HG02870 (cell line): Measurements from ENCODE around the gene ADK.

ENCODE experiments used
- ATAC-seq: cut with Tn5 transposase; IDR thresholded peaks from one replicate; pipeline ENCODE4 v1.9.1; 2021; ENCODE audit warnings: mild to moderate bottlenecking, moderate library complexity; ENCODE audit not compliant: unreplicated experiment

The ADK gene

DNA sequence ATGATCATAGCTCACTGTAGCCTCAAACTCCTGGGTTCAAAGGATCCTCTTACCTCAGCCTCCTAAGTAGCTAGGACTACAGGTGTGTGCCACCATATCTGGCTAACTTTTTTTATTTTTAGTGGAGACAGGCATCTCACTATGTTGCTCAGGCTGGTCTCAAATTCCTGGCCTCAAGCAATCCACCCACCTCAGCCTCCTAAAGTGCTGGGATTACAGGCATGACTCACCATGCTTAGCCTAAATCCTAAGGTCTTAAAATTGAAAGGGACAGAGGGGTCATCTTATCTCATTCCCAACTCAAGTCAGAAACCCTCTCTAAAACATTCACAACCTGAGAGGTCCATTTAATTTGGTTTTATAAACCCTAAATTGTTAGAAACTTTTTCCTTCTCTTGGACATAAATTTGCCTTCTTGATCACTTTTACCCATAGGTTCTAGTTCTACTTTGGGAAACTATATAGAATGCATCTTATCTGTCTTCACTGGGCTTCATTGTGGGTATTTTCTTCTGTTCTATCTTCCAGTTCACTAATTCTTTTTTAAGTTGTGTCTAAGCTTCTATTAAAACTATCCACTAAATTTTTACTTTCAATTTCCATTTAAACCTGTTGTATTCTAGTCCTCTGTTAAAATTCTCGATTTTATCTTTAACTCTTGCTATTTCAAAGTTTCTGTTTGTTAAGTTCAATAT is 492.0 kb downstream of the ADK start:
- ATAC-seq: no peak

- ATAC-seq: no peak
These were observed 492.6 kb downstream of the ADK start for GRCh38 chr10:74643596-74643975.

- no peak for ATAC-seq
These were observed 493.7 kb downstream of the ADK start for GRCh38 chr10:74644738-74645137.

- ATAC-seq: no peak
These were observed 494.7 kb downstream of the ADK start for GRCh38 chr10:74645692-74646091.

DNA sequence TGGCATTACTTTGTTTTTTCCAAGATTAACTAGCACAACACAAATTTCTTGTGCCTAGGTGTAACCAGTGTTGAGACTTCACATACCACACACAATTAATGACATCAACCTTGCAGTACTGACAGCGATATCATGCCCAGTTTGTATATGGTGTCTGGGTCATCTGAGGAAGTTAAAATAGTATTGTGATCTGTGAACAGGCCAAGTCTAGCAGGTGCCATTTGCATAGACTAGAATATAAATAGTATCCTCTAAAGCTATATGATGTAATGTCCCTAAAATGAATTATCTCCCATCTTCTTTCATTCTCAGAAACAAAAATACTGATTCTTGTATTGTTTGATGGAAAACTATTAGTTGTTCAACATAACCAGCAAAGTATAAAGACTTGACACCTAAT is 499.6 kb downstream of the ADK start:
- no peak for ATAC-seq

- no peak for ATAC-seq
These were observed 500.5 kb downstream of the ADK start for GRCh38 chr10:74651565-74651964.

- no peak for ATAC-seq
These were observed 501.6 kb downstream of the ADK start for GRCh38 chr10:74652664-74653063.

DNA sequence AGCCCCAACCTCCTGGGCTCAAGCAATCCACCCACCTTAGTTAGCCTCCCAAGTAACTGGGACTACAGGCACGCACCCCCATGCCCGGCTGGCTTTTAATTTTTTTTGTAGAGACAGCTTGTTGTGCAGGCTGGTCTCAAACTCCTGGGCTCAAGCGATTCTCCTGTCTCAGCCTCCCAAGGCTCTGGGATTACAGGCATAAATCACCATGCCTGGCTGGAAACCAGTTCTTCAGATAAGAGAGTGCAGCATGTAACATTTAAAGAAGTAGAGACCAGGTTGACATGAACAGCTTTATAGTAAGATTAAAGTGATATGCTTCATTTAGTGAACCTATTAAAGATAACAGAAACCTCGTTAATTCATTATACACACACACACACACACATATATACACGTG is 507.5 kb downstream of the ADK start:
- ATAC-seq: no peak

DNA sequence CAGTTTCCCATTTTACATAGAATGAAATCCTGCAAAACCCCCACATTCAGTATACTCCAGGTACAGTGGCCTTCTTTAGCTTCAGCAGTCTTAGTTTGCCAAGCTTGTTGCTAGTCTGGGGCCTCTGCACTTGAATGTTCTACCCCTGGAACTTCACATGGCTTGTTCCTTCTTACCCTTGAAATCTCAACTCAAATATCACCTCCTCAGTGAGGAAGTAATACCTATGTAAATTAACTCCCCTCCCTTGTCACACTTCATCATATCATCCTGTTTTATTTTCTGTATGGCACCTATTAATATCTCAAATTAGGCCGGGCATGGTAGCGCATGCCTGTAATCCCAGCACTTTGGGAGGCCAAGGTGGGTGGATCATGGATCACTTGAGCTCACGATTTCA is 511.6 kb downstream of the ADK start:
- no peak for ATAC-seq

GRCh38 chr10:74669210-74669609 is 518.2 kb downstream of the ADK start:
- ATAC-seq: no peak

- no peak for ATAC-seq
These were observed 520.7 kb downstream of the ADK start for GRCh38 chr10:74671716-74672115.

- no peak for ATAC-seq
These were observed 521.6 kb downstream of the ADK start for GRCh38 chr10:74672430-74673165.

GRCh38 chr10:74674927-74675326 is 523.9 kb downstream of the ADK start:
- ATAC-seq: no peak

GRCh38 chr10:74675484-74675883 is 524.5 kb downstream of the ADK start:
- no peak for ATAC-seq

DNA sequence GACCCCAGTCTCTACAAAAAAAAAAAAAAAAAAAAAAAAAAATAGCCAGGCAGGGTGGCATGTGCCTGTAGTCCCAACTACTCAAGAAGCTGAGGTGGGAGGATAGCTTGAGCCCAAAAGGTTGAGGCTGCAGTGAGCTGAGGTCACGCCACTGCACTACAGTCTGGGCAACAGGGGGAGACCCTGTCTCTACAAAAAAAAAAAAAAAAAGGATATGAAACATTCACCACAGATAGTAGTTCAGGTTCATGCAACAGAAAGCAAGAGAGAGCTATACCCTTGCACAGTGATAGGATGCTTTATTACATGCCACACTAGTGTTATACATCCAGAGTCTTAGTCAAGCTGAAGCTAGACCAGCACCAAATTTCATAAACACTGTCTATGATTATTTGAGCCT is 526.9 kb downstream of the ADK start:
- ATAC-seq: peak; percentile 80

DNA sequence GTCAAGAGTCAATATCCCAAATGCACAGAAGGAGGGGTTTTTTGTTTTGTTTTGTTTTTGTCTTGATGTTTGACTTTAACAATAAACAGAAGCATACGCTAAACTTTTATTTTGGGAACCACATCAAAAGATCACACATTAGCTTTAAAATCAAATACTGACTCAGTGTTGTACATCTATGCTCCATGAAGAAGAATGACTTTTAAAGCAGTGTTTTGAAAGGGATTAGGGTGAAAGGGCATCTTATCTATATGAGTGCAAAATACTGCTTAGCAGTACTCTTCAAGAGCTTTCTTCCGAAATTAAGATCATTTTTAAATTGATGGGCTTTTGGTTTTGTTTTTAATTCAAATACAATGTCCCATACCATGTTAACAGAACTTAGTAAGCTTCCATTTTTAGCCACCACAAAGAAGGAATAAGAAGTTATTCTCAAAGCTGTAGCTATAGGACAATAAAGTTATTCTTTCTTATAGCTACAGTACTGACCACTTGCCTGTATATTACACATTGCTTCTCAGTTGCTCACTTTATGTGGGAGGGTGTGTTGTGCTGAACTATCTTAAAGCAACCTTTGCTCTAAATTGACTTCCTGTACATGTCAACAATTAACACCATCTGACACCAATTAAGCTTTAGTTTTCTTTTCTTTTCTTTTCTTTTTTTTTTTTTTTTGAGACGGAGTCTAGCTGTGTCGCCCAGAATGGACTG is 531.1 kb downstream of the ADK start:
- no peak for ATAC-seq

GRCh38 chr10:74683067-74683466 is 532.0 kb downstream of the ADK start:
- ATAC-seq: peak; percentile 26

DNA sequence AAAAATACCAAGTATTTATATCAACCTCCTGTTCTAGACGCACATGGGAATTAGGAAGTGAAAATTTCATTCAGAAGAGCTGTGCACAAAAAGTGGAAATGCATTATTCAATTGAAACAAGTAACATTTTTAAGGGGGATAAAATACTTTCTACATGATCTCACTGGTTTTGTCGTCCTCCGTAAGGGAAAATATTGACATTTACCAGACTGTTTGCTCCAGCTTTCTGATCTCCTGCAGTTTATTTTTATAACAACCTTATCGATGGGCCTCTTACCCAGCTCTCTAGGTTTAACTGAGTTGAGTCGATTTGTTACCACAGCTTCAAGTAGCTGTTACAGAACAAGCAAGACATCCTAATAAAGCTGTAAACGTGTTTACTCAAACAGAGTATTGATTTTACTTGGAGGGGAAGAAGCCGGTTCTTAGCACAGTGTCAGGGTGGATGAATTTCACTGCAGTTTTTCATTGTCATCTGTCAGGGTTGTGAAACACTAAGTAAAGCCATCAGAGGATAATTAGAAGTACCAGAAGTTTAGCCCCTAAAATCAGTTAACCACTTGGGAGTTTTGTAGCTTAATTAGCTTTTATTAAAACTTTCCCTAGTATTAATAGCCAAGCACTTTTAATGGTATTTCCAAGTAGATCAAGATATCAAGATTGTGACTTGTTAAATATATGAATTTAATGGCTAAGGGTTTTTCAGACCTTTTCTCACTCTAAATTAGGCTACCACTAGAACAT is 532.8 kb downstream of the ADK start:
- peak; percentile 54 for ATAC-seq

- ATAC-seq: no peak
These were observed 533.4 kb downstream of the ADK start for GRCh38 chr10:74684462-74684861.

DNA sequence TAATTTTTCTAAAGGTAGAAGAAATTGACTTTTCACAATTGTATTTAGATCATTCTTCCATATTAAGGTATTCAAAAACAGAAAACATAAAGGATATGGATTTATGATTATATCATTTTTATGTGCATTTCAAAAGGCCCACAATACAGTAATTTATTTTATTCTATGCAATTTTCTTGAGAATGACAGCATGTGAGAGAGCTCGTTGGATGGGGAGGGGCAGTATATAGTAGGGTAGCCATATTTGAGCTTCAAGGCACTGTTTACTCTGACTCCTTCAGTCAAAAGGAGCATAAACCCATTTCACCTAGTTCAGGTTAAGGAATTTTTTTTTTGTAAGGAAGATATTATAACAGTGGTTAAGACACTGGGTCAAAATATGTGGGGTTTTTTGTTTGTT is 534.5 kb downstream of the ADK start:
- ATAC-seq: no peak

DNA sequence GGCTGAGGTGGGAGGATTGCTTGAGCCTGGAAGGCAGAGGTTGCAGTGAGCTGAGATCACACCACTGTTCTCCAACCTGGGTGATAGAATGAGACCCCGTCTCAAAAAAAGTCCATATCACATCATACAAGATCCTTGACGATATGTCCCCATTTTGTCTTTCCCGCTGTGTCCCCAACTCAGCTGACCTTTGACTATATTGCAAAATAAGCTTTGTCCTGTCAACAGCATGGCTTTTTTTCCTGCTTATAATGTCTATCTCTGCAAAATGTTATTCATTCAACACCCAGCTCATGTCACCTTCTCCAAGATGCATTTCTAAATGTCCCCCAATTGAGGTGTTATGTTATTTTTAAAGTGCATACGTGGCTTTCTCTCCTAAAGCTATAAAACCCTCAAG is 539.4 kb downstream of the ADK start:
- ATAC-seq: no peak
